DLD1 (cell line): Measurements from ENCODE around the gene DCTN4.
"Not testable (repeated sequence)": the region's sequence is repeated elsewhere in the genome, so short reads cannot be mapped to it uniquely, and the experiment has no call there.

Experiments used
- in situ Hi-C: cut with HindIII; loops from 2 replicates; pipeline ENCODE4 v1.10.0; 2017; ENCODE audit warnings: low sequenced_read_pairs

DCTN4 gene

DNA sequence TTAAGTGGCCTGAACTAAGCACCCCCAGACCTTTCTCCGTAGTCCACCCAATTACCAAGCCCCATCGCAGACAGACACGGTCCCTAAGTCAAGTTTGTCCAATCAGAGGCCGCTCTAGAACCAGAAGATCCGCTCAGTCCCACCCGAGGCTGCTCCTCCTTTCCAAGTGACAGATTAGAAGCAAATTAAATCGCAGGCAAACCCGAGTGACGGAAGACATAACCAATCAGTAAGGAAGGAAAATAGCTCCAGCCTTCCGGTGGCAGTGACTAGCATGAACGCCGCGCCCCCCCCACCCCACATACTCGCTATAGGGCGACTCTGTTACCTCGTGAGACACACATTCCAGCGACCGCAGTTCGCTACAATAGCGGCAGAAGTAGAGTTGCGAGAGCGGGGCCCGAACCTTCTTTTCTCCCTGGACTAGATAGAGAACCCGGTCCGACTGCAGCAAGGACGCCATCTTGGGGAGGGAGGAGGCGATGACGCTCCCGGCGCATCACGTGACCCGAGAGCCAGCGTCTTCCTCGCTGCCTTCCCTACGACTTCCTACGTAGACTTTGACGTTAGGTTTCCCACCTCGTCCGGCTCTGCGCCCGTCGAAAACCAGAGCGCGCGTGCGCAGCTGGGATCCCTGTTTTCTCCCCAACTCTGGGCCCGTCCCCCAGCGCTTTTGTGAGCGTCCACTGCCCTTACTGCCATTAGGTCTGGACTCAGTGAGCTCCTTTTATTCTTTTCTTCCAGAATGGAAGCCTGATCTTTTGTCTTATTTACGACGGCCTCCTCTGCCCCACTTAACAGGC is at the start of gene DCTN4:
Gene DCTN4, minus strand, starts transcription at position 487 of the 803 bp plus-strand sequence. Its CDS starts 24 bp downstream, at position 463.
- in situ Hi-C loops: no loop called here

DNA sequence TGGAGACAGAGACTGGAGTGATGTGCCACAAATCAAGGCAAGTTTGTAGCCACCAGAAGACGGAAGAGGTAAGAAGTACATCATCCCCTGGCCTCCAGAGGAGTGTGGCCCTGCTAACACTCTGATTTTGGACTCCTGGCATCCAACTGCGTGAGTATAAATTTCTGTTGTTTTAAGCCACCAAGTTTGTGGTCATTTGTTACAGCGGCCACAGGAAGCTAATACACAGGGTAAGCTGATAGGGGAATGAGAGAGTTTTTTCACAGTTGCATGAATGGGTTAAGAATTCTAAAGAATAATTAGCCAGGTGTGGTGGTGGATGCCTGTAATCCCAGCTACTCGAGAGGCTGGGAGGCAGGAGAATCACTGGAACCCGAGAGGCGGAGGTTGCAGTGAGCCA is 45.6 kb upstream of the DCTN4 start:
- in situ Hi-C loops: no loop called here

DNA sequence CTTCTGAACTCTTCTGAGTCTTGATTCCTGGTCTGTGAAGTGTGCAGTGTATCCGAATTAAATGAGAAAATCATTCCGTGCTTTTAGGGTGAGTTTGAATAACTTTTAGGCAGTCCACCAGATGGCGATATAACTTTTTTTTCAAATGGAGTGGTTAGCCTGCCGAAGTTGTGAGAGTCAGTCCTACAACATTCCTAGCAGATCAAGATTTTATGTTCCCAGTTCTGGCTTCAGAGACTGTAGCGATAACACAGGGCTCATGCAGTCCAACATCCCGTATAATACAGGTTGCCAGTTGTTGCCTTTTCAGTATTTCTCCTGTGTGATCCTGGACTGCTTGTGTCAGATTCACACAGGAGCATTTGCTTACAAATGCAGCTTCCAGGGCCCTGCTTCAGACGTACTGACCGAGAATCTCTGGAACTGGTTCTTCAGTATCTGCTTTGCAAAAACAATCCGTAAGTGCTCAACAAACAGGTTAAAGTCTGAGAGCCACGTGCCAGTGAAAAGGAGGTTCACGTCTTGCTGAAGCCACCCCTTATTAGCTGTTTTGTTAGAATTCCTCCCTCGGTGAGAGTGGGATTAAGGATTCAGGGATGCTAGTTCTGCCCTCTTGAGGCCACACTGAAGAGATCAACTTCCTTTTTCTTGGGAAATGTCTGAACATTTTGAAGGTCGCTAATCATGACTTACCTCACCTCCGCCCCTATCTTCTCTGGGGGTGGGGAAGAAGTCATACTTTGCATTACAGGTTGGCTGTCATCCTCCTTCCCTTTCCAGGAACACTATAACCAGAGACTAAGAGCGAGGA is 42.5 kb upstream of the DCTN4 start:
- in situ Hi-C loops: no loop called here

DNA sequence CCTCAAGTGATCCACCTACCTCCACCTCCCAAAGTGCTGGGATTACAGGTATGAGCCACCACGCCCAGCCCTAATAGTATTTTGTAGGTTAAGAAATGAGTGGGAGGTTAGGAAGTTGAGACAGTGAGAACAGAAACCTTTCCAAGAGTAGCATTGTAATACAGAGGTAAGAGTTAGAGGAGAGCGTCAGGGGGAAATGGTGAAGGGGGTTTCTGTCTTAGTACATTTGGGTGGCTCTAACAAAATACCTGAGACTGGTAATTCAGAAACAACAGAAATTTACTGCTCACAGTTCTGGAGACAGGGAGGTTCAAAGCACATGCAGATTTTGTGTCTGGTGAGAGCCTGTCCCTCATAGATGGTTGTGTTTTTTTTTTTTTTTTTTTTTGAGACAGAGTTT is 38.6 kb upstream of the DCTN4 start:
- in situ Hi-C loops: no loop called here

DNA sequence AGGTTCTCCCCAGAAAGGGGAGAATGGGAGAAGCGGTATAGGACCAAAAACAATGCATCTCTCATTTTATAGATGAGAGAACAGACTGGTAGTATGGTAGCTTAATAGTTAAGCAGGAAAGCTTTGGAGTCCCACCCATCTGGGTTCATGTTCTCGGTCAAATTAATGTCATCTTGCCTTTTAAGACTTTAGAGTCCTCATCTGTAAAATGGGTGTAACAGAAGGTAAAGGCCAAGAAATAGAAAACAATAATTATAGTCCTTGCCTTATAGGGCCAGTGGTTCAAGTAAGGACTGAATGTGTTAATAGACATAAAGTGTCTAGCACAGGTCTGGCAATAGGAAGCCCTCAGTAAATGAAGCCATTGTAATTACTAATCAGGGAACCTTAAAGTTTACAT is 36.1 kb upstream of the DCTN4 start:
- in situ Hi-C loops: no loop called here

DNA sequence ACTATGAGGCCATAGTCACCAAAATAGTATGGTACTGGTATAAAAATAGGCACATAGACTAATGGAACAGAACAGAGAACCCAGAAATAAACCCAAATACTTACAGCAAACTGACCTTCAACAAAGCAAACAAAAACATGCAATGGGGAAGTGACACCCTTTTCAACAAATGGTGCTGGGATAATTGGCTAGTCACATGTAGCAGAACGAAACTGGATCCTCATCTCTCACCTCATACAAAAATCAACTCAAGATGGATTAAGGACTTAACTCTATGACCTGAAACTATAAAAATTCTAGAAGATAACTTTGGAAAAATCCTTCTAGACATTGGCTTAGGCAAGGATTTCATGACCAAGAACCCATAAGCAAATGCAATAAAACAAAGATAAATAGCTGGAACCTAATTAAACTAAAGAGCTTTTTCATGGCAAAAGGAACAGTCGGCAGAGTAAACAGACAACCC is 34.6 kb upstream of the DCTN4 start:
- in situ Hi-C loops: not testable (repeated sequence)

DNA sequence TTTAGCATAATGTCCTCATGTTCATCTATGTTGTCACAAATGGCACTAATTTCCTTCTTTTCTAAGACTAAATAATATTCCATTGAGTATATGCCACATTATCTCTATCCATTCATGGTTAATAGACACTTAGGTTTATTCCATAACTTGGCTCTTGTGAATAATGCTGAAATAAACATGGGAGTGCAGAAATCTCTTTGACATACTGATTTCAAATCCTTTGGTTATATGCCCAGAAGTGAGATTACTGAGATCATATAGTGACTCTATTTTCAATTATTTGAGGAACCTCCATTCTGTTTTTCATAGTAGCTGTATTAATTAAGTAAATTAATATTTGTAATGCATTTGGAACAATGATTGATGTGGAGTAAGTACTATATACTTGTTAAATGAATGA is 32.7 kb upstream of the DCTN4 start:
- in situ Hi-C loops: no loop called here

DNA sequence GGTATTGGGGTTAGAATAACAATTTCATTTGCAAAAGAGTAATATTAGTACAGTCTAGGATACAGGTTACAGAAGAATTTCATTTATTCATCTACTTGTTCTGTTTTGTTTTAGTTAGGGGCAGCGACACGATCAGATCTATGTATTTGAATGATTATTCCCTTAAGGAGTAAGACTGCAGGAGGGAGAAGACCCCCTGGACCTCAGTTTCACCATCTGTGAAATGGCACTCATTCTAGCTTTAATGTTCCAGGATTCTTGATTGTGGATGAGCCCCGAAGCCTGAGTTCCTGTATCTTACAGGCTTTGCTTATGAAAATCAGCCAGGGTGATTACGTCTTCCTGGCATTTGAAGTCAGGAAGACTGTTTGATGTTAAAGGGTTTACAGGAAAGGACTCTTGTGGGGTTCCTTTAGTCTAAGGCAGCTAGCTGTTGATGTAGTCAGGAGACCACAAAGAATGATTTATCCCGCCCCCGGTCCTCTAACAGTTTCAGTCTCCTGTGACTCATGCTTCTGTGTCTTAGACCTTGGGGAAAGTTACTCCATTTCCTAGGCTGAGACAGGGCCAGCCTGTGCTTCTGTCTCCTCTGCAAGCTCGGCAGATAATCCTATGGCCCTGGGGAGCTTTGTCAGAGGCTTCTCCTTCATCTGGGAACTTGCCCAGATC is 31.3 kb upstream of the DCTN4 start:
- in situ Hi-C loops: no loop called here

DNA sequence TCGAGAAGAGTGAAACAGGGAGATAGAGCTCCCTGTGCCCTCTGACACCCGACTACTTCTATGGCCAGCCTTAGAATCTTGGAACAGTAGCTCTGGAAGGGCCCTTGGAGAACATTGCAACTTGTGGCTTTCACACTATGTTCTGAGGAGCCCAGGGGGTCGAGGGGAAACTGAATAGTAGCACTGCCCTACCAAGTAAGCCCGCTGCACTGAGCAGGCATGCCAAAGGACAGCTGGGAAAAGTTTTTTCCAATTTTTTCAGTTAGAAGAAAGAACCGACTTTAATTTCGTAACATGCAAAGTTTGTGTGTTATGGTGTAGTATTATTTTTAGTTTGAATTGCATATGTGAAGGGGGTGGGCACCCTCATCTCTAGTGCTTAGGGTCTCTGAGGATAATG is 30.6 kb upstream of the DCTN4 start:
- in situ Hi-C loops: no loop called here

DNA sequence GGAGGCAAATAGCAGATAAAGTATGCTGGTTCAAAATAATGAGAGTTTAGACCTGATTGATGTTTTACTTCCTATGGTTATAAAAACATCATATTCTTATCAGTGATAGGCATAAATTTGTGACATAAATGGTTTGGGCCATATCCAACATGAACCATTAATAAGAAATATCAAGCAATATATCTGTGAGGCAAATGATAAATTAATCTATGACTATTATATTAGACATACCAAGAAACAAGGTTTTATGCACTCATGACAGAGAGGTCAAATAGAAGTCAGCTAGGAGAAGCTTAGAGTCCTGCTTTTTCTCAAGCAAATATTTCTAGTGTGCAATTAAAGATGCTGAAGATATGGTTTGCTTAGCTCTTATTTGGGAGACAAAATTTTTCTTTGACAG is 30.2 kb upstream of the DCTN4 start:
- in situ Hi-C loops: no loop called here

DNA sequence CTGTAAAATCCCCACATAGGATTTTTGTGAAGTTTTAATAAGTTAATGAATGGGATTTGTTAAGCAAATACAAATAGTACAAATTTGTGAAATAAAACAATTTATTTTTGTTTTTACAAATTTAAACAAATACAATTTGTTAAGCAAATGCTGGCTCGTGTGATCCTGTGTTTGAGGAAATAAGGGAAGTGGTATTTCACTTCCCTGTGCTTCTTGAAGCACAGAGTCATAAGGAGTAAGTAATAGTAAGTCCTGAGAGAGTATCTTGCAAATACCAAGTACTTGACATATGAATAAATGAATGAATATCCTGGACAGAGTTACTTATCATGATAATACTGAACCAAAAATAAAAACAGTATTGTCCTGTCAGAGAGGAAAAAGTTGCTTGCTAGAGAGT is 28.8 kb upstream of the DCTN4 start:
- in situ Hi-C loops: no loop called here

DNA sequence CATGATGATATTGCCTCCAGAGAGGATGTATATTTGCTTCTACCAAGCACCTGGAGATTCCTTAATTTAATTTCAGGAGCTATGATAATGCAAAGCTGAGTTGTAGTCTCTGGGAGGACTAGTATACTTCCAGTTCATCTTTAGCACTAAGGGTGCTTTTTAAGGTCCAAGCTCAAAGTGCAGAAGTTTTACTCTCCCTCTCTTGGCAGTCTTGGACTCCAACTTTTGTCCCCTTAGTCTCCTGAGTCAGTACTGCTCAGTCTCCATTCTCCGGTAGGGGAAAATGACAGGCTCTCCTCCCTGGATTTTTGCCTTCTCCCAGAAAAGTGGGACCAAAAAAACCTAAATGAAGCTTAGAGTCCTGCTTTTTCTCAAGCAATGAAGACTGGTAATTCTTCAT is 28.1 kb upstream of the DCTN4 start:
- in situ Hi-C loops: no loop called here

DNA sequence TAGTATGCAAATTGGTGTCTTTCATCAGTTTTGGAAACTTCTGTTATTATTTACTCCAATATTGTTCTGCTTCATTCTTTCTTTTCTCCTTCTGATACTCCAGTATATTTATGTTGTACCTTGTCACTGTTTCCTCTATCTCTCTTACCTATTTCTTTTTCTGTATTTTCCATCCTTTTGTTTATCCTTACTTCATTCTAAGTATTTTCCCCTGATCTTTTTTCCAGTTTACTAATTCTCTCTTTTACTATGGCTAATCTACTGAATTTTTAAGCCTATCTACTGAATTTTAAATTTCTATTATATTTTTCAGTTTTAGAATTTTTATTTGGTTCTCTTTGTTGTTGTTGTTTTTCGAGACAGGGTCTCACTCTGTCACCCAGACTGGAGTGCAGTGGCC is 27.1 kb upstream of the DCTN4 start:
- in situ Hi-C loops: no loop called here

DNA sequence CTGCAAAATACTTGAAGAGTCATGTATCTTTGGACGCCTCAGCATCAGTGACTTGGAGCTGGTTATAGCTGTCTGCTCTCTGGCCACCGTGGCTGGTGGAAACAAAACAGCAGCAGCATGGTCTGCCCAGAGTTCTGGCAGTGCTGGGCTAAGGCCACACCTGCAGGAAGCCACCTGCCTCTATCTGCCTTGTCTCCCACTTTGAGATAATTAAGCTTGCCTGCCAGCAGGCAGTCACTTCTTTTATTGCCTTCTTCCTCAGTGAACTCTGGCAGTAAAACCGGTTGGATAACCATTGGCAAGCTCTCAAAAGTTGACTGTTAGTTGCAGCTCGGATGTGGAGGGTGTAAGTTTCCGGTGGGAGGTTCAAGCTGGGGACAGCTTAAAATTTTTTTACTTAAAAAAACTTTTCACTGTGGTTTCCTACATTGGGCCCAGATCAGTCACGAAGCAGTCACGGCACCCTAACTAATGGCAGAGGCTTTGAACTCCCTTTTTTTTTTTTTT is 24.7 kb upstream of the DCTN4 start:
- in situ Hi-C loops: no loop called here

DNA sequence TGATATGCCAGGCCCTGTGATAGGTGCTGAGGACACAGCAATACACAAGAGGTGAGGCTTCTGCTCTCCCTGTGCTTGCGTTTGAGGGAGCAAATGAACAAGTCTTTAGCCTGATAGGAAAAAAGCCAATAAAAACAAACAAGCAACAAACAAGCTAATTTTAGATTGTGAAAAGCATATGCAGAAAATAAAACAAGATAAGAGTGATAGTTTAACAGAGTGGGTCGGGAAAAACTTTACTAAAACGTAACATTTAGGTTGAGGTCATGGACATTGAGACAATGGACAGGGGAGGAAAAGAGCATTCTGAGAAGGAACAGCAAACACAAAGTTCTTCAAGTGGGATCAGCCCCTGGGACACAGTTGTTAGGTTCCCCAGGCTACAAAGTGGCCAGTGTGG is 24.0 kb upstream of the DCTN4 start:
- in situ Hi-C loops: no loop called here

DNA sequence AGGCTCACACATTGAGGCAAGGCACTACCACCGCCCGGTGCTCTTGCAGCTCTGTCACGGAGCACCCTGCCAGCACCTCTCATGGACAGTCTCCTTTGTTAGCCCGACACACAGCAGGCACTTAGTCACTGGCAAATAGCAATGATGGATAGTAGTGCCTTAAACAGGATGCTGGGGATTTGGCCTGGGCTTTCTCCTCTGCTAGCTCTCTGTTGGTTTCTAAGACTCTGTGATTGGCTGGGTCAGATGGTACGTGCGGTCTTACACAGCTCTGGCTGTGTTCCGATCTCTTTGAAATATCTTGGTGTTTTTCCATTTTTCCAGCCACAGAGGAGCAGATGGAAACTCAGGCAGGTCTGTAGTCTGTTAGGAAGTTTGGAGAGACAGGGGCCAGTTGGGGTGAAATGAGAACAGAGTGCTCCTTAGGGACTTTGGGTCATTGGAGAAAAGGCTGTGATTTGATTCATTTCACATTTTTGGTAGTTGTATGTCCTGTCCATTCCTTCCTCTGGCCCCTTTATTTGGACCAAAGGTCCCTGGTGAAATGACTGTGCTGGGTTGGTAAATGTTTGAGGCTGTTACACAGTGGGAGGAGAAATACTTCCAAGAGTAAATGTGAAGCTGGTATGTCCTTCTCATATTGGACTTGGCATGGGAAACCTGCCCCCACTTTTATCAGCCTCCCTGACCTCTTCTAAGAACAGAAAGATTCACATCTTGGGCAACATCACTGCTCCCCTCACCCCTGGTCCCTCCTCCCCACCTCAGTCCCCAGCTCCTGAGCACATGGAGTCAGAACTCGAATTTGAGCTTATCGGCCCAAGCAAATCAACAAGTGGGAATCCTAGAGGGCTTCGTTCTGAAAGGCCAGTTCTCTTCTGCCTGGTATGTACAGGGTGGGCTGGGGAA is 23.1 kb upstream of the DCTN4 start:
- in situ Hi-C loops: no loop called here

DNA sequence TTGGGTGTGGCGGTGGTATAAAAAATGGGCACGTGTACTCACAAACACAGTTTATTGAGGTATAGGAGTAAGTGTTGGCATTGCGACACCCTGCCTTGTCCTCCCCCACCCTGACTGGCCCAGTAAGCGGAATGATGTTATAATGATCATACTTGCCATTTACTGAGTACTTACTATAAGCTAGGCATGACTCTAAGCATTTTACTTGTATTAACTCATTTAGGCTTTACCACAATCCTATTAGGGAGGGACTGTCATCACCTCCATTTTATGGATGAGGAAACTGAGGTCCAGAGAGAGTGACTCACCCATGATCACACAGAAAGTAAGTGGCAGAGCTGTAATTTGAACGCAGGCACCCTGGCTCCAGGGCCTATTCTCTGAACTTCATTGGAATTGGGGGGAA is 22.0 kb upstream of the DCTN4 start:
- in situ Hi-C loops: no loop called here

DNA sequence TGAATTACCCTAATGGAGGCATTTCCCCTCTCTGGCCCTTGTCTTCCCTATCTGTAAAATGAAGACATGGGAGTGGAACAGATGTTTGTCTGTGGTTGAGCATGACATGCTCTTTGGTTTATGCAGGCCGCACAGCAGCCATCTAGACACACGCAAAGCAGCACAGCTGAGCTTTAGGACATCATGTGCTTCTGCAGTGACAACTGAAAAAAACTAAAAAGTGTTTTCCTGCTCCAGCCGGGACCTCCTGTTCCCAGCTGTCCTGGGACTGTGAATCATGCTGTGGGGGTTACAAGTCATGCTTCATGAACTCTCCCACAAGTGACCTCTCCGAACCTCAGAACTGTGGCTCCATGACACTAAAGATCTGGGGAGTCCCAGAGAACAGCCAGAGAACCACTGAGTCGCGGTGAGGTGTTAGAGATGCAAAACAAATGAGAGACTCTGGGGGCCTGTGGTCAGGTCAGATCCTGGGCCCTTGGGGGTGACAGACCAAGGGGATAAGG is 21.4 kb upstream of the DCTN4 start:
- in situ Hi-C loops: no loop called here

DNA sequence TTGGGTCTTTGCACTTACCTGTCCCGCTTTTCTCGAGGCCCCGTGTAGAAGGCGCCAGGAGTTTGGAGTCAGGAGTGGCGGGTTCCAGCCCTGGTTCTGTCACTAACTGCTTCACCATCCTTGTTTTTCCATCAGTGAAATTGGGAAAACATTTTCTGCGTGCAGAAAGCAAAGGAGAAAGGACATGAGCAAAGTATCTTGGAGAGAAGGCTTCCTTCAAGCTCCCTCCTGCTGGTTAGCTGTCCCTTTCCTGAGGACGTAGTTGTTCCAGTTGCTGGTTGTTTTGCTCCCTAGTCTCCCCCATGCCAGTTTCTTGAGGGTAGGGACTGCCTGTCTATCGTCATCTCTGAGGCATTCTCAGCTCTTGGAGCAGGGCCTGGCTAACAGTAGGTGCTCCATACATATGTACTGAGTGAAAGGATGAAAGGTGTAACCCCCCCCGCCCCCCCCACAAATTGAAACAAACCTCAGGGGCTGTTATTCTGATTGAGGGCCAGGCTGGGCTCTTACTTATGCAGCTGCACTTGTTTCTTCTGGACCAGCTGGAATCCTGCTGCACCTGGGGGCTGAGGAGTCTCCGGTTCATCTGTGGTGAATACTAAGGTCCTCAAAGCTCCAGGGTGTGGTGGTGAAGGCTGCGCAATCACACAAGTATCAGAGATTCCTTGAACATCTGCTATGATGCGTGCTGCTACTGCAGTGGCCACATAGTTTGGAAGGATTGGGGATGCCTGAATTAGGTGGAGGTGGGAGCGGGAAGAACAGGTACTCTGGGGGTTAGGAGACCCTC is 20.8 kb upstream of the DCTN4 start:
- in situ Hi-C loops: no loop called here
